Right atrium auricular region (tissue), 2 donors: ENCODE results near the gene GALNT13. TPM values are rescaled to one million over a fixed set of nuclear protein-coding genes. Genes with fewer than 3 reads are reported as not detected.
A peak's percentile ranks its signal among the peaks of the same experiment; 100 is the strongest.

Experiments used
- DNase-seq: peaks from one replicate; pipeline ENCODE4 v3.0.0-alpha.2; 2019; ENCODE audit warnings: low spot score
- H3K27ac ChIP-seq, 2 donors: fragments of 200-600 bp; sonication (generic); 1 replicate in 1 of 2; 2 replicates in 1 of 2; pipeline ENCODE4 v1.5.1; 2016 to 2019
- H3K27me3 ChIP-seq, 2 donors: fragments of 200-600 bp; sonication (generic); one replicate each; pipeline versions ENCODE4 v1.5.1 to v1.6.0; 2017 to 2019
- H3K36me3 ChIP-seq: fragments of 200-600 bp; sonication (generic); one replicate; pipeline ENCODE4 v1.5.1; 2016
- H3K4me1 ChIP-seq, 2 donors: fragments of 200-600 bp; sonication (generic); one replicate each; pipeline versions ENCODE4 v1.5.1 to v1.6.0; 2017 to 2019
- H3K4me3 ChIP-seq, 2 donors: fragments of 200-600 bp; sonication (generic); 1 replicate in 1 of 2; 2 replicates in 1 of 2; pipeline ENCODE4 v1.5.1; 2017 to 2019; ENCODE audit warnings: mild to moderate bottlenecking in 1 of 2, moderate library complexity in 1 of 2
- H3K9me3 ChIP-seq, 2 donors: fragments of 200-600 bp; sonication (generic); one replicate each; pipeline ENCODE4 v1.5.1; 2019
- total RNA-seq, 2 donors: library from RNA; depleted of rRNA; stranded (reverse); fragments of >200 nt; gene quantifications; one replicate each; pipeline ENCODE4 v1.1.0, GENCODE V29; 2016
- TF ChIP-seq, protein P1 (sequence below), 2 donors: fragments of 200-600 bp; sonication (generic); IDR thresholded peaks; one replicate each; pipeline ENCODE4 v1.5.1; 2019; ENCODE audit warnings: antibody characterized with exemption in 2 of 2

GALNT13 gene
- total RNA-seq, 2 donors from 2014 or later = 0.55 to 2.2 TPM

GRCh38 chr2:154350911-154351310 lies 479.2 kb downstream of the GALNT13 start:
- no peaks in the 10 kb centered on the region for H3K27me3 ChIP-seq

DNA sequence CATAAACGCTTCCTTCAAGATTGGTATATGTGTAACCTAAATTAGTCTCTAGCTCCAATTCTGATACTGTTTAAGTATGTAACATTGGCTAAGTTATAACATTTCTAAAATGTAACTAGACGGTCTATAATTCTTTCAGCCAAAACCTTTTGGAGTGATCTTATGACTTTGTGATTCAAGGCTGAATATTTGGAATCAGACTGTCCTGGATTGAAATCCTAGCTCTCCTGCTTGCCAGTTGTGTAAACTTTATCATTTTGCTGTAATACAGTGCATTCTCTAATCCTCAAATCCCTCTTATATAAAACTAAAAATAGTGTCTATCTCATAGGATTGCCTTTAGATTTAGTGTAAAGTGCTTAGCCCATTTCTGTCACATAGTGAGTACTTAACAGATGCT lies 489.6 kb downstream of the GALNT13 start:
- no peak overlapping the region for H3K27ac ChIP-seq
- no peaks in the 10 kb centered on the region for H3K9me3 ChIP-seq
- no peak for DNase-seq
- H3K4me1 ChIP-seq = no peaks in the 10 kb centered on the region
- H3K27me3 ChIP-seq = no peaks in the 10 kb centered on the region
- TF ChIP-seq, protein P1, sequence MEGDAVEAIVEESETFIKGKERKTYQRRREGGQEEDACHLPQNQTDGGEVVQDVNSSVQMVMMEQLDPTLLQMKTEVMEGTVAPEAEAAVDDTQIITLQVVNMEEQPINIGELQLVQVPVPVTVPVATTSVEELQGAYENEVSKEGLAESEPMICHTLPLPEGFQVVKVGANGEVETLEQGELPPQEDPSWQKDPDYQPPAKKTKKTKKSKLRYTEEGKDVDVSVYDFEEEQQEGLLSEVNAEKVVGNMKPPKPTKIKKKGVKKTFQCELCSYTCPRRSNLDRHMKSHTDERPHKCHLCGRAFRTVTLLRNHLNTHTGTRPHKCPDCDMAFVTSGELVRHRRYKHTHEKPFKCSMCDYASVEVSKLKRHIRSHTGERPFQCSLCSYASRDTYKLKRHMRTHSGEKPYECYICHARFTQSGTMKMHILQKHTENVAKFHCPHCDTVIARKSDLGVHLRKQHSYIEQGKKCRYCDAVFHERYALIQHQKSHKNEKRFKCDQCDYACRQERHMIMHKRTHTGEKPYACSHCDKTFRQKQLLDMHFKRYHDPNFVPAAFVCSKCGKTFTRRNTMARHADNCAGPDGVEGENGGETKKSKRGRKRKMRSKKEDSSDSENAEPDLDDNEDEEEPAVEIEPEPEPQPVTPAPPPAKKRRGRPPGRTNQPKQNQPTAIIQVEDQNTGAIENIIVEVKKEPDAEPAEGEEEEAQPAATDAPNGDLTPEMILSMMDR (IDR thresholded peaks at IDR 0.05) = no peak
- H3K4me3 ChIP-seq = no peak overlapping the region
- H3K36me3 ChIP-seq = no peaks in the 10 kb centered on the region

More at GRCh38 chr2:154350911-154351310, 479.2 kb downstream of the GALNT13 start:
- Histone ChIP-seq H3K4me1 (no peaks in the 10 kb centered on the region), H3K4me3 (no peak overlapping the region), H3K27ac (no peak overlapping the region), H3K36me3 (no peaks in the 10 kb centered on the region), H3K9me3 (no peaks in the 10 kb centered on the region)
- TF ChIP-seq, protein P1 (IDR thresholded peaks at IDR 0.05) = no peak
- no peak for DNase-seq

DNA sequence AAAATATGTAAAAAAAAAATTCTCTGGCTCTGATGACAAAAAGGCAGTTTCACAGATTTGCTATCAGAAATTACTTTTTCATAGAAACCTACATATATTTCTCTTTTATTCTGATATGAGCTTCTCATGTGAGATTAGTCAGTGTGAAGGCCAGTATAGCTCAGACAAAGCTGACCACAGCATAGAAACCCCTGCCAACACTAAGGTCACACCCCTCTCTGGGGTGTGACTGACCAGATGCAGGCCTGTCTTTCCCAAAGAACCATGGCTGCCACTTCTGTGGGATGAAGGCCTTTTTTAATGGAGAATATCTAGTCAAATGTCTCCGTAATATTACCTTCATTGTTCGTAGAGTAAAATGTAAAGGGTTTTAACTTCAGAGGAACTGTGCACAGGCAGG lies 496.4 kb downstream of the GALNT13 start:
- no peak overlapping the region for H3K4me3 ChIP-seq
- TF ChIP-seq, protein P1 (IDR thresholded peaks at IDR 0.05) = no peak
- no peaks in the 10 kb centered on the region for H3K36me3 ChIP-seq
- DNase-seq = no peak
- H3K27ac ChIP-seq = no peak overlapping the region
- H3K9me3 ChIP-seq = no peaks in the 10 kb centered on the region
- no peaks in the 10 kb centered on the region for H3K4me1 ChIP-seq
- H3K27me3 ChIP-seq = no peaks in the 10 kb centered on the region

DNA sequence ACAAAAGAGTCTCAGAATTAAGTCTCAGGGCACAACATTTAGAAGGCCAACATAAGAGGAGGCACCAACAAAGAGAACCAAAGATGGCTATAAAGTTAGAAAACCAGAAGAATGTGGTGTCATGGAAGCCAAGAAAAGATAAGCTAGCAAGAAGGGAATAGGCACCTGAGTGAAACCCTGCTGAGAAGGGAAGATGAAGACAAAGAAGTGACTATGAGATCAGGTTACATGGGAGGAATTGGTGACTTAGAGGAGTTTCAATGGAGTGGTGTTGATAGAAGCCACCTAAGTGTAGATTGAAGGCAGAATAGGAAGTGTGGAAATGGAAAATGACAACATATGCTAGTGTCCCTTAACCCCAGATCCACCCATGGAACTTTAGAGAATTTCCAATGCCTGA lies 499.2 kb downstream of the GALNT13 start:
- TF ChIP-seq, protein P1 (IDR thresholded peaks at IDR 0.05) = no peak
- no peak for DNase-seq
- Histone ChIP-seq H3K4me3 (no peak overlapping the region), H3K4me1 (no peaks in the 10 kb centered on the region), H3K36me3 (no peaks in the 10 kb centered on the region), H3K27ac (no peak overlapping the region), H3K9me3 (no peaks in the 10 kb centered on the region), H3K27me3 (no peaks in the 10 kb centered on the region)

GRCh38 chr2:154374416-154374815 lies 502.7 kb downstream of the GALNT13 start:
- DNase-seq = no peak

GRCh38 chr2:154375579-154375931 lies 503.8 kb downstream of the GALNT13 start:
- TF ChIP-seq, protein P1 (IDR thresholded peaks at IDR 0.05) = peak in 1 of 2 donors; percentile 62
- DNase-seq = no peak
- H3K9me3 ChIP-seq = no peaks in the 10 kb centered on the region
- no peak overlapping the region for H3K27ac ChIP-seq
- H3K4me3 ChIP-seq = no peak overlapping the region
- no peaks in the 10 kb centered on the region for H3K27me3 ChIP-seq
- no peaks in the 10 kb centered on the region for H3K36me3 ChIP-seq
- no peaks in the 10 kb centered on the region for H3K4me1 ChIP-seq

More at GRCh38 chr2:154374416-154374815, 502.7 kb downstream of the GALNT13 start:
- no peak overlapping the region for H3K4me3 ChIP-seq
- no peaks in the 10 kb centered on the region for H3K36me3 ChIP-seq
- H3K27me3 ChIP-seq = no peaks in the 10 kb centered on the region
- no peaks in the 10 kb centered on the region for H3K4me1 ChIP-seq
- no peaks in the 10 kb centered on the region for H3K9me3 ChIP-seq
- TF ChIP-seq, protein P1 (IDR thresholded peaks at IDR 0.05) = no peak
- H3K27ac ChIP-seq = no peak overlapping the region
